Trophoblast cell (in vitro differentiated cells and primary cell): ENCODE measurements around the gene LHX6.

Experiments used
- DNase-seq, 2 donors: peaks; one replicate each; pipeline ENCODE4 v3.0.0-alpha.2; 2016
- H2AFZ ChIP-seq: 2 replicates; pipeline ENCODE4 v1.6.1; 2013; ENCODE audit warnings: low read length, moderate library complexity, mild to moderate bottlenecking; ENCODE audit not compliant: insufficient read depth, poor library complexity
- H2AK5ac ChIP-seq: 2 replicates; pipeline ENCODE4 v1.6.1; 2013; ENCODE audit warnings: mild to moderate bottlenecking, low read length
- H2BK120ac ChIP-seq: 2 replicates; pipeline ENCODE4 v1.6.1; 2013; ENCODE audit warnings: low read length, mild to moderate bottlenecking, moderate library complexity; ENCODE audit not compliant: insufficient read depth, poor library complexity
- H2BK12ac ChIP-seq: 2 replicates; pipeline ENCODE4 v1.6.1; 2013; ENCODE audit warnings: mild to moderate bottlenecking, low read length, moderate library complexity
- H2BK5ac ChIP-seq: 2 replicates; pipeline ENCODE4 v1.6.1; 2013; ENCODE audit warnings: low read length, low read depth, moderate library complexity, mild to moderate bottlenecking; ENCODE audit not compliant: poor library complexity
- H3K14ac ChIP-seq: 2 replicates; pipeline ENCODE4 v1.6.1; 2013; ENCODE audit warnings: mild to moderate bottlenecking, low read length
- H3K18ac ChIP-seq: 2 replicates; pipeline ENCODE4 v1.6.1; 2013; ENCODE audit warnings: mild to moderate bottlenecking, low read length
- H3K23ac ChIP-seq: 2 replicates; pipeline ENCODE4 v1.6.1; 2013; ENCODE audit warnings: low read length
- H3K27ac ChIP-seq: 2 replicates; pipeline ENCODE4 v1.5.1; 2013; ENCODE audit warnings: low read depth, mild to moderate bottlenecking, inconsistent platforms, low read length, moderate library complexity
- H3K27me3 ChIP-seq: 2 replicates; pipeline ENCODE4 v1.6.1; 2013; ENCODE audit warnings: inconsistent platforms, mild to moderate bottlenecking, low read length, moderate library complexity; ENCODE audit not compliant: insufficient read depth
- H3K36me3 ChIP-seq, 2 experiments: 1 replicate in 1 of 2; 2 replicates in 1 of 2; pipeline ENCODE4 v1.6.1; 2013; ENCODE audit warnings: low read length in 2 of 2, mild to moderate bottlenecking in 2 of 2, moderate library complexity in 1 of 2; ENCODE audit not compliant: insufficient read depth in 2 of 2, control insufficient read depth in 1 of 2
- H3K4ac ChIP-seq: 2 replicates; pipeline ENCODE4 v1.6.1; 2013; ENCODE audit warnings: low read depth, mild to moderate bottlenecking, low read length, moderate library complexity
- H3K4me1 ChIP-seq, 2 experiments: 1 replicate in 1 of 2; 2 replicates in 1 of 2; pipeline ENCODE4 v1.6.1; 2013; ENCODE audit warnings: low read length in 2 of 2, mild to moderate bottlenecking in 2 of 2, moderate library complexity in 1 of 2; ENCODE audit not compliant: insufficient read depth in 2 of 2, control insufficient read depth in 1 of 2
- H3K4me2 ChIP-seq: 2 replicates; pipeline ENCODE4 v1.6.1; 2013; ENCODE audit warnings: inconsistent platforms, mild to moderate bottlenecking, low read length, moderate library complexity
- H3K4me3 ChIP-seq: 2 replicates; pipeline ENCODE4 v1.5.1; 2013; ENCODE audit warnings: mild to moderate bottlenecking, low read depth, low read length, inconsistent platforms
- H3K79me1 ChIP-seq: one replicate; pipeline ENCODE4 v1.6.1; 2013; ENCODE audit warnings: low read length
- H3K79me2 ChIP-seq: 2 replicates; pipeline ENCODE4 v1.6.1; 2013; ENCODE audit warnings: low read length, mild to moderate bottlenecking; ENCODE audit not compliant: control insufficient read depth, insufficient read depth, poor library complexity
- H3K9ac ChIP-seq: 2 replicates; pipeline ENCODE4 v1.6.1; 2013; ENCODE audit warnings: mild to moderate bottlenecking, low read length
- H3K9me3 ChIP-seq: 2 replicates; pipeline ENCODE4 v1.6.1; 2013; ENCODE audit warnings: low read depth, mild to moderate bottlenecking, control low read depth, inconsistent platforms, low read length; ENCODE audit not compliant: insufficient read depth
- H4K12ac ChIP-seq: 2 replicates; pipeline ENCODE4 v1.6.1; 2013; ENCODE audit warnings: low read depth, mild to moderate bottlenecking, low read length, moderate library complexity
- H4K8ac ChIP-seq: 2 replicates; pipeline ENCODE4 v1.6.1; 2013; ENCODE audit warnings: low read depth, mild to moderate bottlenecking, low read length, moderate library complexity
- H4K91ac ChIP-seq: one replicate; pipeline ENCODE4 v1.6.1; 2013; ENCODE audit warnings: low read depth, mild to moderate bottlenecking, low read length, moderate library complexity
- WGBS: extraction: QIAGEN DNeasy Blood & Tissue Kit; methylation state at CpG from one replicate; pipeline ENCODE4 v1.1.7; 2013; ENCODE audit warnings: missing lambda C conversion rate; ENCODE audit not compliant: insufficient read length, insufficient coverage; ENCODE audit errors: extremely low coverage; 5-methylcytosine and 5-hydroxymethylcytosine counted together

Gene LHX6

DNA sequence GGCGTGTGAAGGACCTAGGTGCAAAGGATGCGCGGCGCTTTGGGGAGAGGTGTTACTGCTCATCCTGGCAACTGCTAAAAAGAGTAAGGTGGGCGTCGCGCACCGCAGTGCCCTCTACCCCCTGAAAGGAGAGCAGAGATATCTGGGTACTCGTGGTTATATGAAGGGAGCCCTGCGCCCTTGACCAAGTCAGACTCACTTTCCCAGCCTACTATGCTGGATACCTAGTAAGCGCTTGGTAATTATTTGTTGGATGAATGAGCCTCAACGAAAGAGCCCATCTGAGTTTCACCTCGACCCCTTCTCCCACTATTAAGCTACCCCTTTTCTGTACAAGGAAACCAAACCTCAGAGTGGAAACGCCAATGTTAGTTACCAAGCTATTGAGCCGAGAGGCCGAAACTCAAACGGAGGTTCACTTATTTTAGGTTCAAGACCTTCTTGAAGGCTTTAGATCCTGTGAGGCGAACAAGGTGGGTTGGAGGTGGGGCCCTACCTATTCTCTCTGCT, 8.0 kb downstream of the LHX6 start:
- WGBS: no CpG with 5 or more reads among the region's 18 CpGs
- no peak overlapping the region for H3K18ac ChIP-seq
- H3K4me2 ChIP-seq: no peak overlapping the region

DNA sequence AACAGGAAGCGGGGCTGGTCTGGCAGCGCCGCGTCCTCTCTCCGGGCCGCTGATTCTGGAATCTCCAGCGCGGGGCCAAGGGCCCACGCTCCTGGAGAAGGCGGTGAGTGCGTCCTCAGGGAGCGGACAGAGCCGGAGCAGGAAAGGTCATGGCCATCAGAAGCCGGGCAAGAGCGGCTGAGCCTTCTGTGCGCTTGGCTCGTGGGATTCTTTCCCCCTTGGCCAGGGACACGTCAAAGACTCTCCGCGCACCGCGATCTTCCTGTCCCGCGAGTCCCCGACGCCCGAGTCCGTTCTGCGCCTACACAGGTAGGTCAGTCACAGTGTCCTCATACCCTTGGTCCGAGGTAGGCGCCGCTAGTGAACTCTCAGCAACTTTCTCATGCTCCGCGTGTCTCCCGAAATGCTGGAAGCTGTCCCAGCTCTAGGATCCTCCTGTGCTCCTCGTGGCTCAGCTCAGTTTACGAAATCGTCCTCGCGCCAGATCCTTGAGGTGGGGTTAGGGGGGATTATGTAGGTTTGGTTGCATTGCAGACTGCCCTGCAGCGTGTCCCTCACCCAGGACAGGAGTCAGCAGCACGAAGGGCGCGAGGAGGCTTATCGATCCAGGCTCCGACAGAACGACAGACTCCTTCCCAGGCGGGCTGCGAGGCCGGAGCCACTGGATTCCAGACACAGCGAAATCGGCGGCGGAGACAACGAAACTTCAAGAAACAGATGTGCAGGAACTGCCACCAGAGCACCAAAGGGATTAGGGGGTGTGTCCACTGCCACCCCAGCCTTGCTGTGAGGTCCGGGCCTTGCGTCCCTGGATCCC, 8.7 kb downstream of the LHX6 start:
- Histone ChIP-seq H3K9ac (no peak overlapping the region), H3K79me1 (no peaks in the 10 kb centered on the region), H2BK5ac (no peak overlapping the region), H4K8ac (no peak overlapping the region), H2AK5ac (no peak overlapping the region), H3K18ac (no peak overlapping the region), H3K4me1 (peaks cover 2 to 6% of the 10 kb centered on the region in 2 experiments), H3K27ac (no peak overlapping the region), H3K27me3 (peaks cover 93% of the 10 kb centered on the region), H3K23ac (no peak overlapping the region), H4K12ac (no peak overlapping the region), H2AFZ (no peak overlapping the region), H2BK12ac (no peak overlapping the region), H2BK120ac (no peak overlapping the region), H3K4ac (no peak overlapping the region), H3K9me3 (peaks cover 16% of the 10 kb centered on the region), H3K4me3 (no peak overlapping the region), H3K4me2 (peak overlapping the region; percentile 41), H4K91ac (no peak overlapping the region), H3K36me3 (no peaks in the 10 kb centered on the region), H3K14ac (no peak overlapping the region), H3K79me2 (no peaks in the 10 kb centered on the region)
- no CpG with 5 or more reads among the region's 57 CpGs for WGBS
- no peak for DNase-seq

More for the DNA sequence above, 8.0 kb downstream of the LHX6 start:
- H3K27ac ChIP-seq: no peak overlapping the region
- H4K8ac ChIP-seq: no peak overlapping the region
- H3K23ac ChIP-seq: no peak overlapping the region
- no peak overlapping the region for H2AFZ ChIP-seq
- H3K36me3 ChIP-seq: no peaks in the 10 kb centered on the region
- no peak overlapping the region for H2BK120ac ChIP-seq
- no peak overlapping the region for H3K4me3 ChIP-seq
- no peak overlapping the region for H2AK5ac ChIP-seq
- no peak overlapping the region for H2BK12ac ChIP-seq
- no peak overlapping the region for H2BK5ac ChIP-seq
- no peak overlapping the region for H3K4ac ChIP-seq
- no peak overlapping the region for H3K9ac ChIP-seq
- H3K4me1 ChIP-seq: peaks cover 2 to 6% of the 10 kb centered on the region in 2 experiments
- no peaks in the 10 kb centered on the region for H3K79me2 ChIP-seq
- H4K91ac ChIP-seq: no peak overlapping the region
- peaks cover 95% of the 10 kb centered on the region for H3K27me3 ChIP-seq
- no peak overlapping the region for H4K12ac ChIP-seq
- H3K9me3 ChIP-seq: peaks cover 16% of the 10 kb centered on the region
- H3K14ac ChIP-seq: no peak overlapping the region
- no peak for DNase-seq
- no peaks in the 10 kb centered on the region for H3K79me1 ChIP-seq

DNA sequence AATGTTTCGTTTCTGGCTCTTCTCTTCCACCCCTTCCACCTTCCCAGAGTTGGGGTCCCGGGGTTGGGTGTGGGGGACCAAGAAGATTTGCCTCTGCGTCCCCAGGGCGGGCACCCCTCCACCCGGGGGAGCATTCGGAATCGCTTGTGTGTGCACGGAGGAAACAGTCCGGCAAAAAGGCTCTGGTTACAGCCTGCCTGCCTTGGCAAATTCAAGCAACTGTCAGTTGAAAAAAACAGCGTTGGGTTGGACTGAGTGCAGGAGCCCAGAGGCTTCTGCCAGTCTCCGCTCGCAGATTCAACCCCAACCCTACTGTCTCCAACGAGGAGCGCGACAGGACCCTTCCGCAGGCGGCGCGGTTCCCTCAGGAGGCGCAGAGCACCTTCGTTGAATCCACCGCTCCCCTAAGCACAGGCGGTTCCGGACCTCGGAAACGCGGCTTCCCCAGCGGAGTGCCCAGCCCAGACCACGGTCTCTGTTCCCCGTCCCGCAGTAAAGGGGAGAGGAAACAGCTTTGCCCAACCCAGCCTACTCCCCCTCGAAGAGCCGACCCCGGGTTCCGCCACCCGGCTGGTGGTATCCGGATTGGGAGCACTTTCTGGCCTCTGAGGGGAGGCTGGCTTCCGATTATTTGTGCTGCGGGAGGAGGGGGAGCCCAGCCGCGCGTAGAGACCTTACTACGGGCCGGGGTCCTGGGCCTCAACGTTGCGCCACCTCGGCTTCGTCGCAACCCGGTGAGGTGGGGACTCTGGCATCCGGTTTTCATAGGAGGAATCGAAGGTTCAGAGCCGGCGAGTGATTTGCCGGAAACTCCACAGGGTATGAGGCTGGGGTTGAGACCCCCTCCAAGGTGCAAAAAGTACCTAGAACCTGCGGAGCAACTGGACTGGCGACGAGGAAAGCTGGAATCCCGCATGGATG, 9.6 kb downstream of the LHX6 start:
- Histone ChIP-seq H2BK120ac (no peak overlapping the region), H3K23ac (no peak overlapping the region), H3K27me3 (peaks cover 89% of the 10 kb centered on the region), H3K14ac (no peak overlapping the region), H3K18ac (no peak overlapping the region), H3K4me1 (peaks cover 2 to 6% of the 10 kb centered on the region in 2 experiments), H2BK12ac (no peak overlapping the region), H3K9ac (no peak overlapping the region), H2AFZ (no peak overlapping the region), H2AK5ac (no peak overlapping the region), H3K4ac (no peak overlapping the region), H4K91ac (no peak overlapping the region), H4K8ac (no peak overlapping the region), H3K4me2 (peak overlapping the region; percentile 41), H3K27ac (no peak overlapping the region), H3K4me3 (no peak overlapping the region), H4K12ac (peak overlapping the region; percentile 39), H3K79me1 (no peaks in the 10 kb centered on the region), H3K36me3 (no peaks in the 10 kb centered on the region), H3K9me3 (peaks cover 9% of the 10 kb centered on the region), H3K79me2 (no peaks in the 10 kb centered on the region), H2BK5ac (no peak overlapping the region)
- no peak for DNase-seq
- no CpG with 5 or more reads among the region's 59 CpGs for WGBS

DNA sequence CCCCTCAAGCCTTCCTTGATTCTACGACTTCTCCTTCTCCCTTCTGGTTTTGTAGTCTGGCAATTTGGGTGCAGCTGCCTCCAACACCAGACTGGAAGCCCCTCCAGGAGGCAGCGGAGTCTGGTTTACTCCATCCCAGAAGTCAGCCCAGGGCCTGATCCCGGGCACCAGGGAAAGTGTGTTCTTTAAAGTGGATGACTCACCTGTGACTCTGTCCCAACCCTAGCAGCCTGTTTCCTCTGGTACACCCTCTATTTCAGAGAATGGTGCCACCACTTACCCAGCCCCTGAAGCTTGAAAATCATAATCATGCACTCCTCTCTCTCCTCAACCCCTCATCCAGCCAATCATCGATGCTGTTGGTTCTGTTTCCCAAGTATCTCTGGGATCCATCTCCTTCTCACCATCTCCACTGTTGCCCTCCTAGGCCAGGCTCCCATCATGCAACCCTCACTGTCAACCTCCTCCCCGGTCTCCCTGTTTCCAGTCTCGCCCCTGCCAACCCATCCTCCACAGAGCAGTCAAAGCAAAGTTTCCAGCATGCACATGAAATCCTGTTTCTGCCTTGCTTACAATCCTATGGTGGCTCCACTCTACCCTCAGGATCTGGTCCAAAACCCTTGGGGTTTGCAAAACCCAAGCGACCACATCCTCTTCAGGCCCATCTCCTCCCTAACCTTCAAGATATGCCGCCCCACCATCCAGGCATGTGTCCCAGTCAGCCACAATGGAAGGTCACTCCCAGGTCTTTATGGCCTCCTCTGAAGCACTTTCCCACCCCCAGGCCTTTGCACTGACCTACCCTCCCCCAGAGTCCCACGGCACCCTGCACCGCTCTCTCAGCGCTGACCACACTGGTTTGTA, 10.5 kb downstream of the LHX6 start:
- Histone ChIP-seq H3K4me3 (no peak overlapping the region), H2BK120ac (no peak overlapping the region), H3K9me3 (peaks cover 12% of the 10 kb centered on the region), H2AK5ac (no peak overlapping the region), H2BK5ac (no peak overlapping the region), H3K14ac (no peak overlapping the region), H3K9ac (no peak overlapping the region), H3K79me1 (no peaks in the 10 kb centered on the region), H2BK12ac (no peak overlapping the region), H4K91ac (no peak overlapping the region), H3K23ac (peak overlapping the region; percentile 6), H3K79me2 (no peaks in the 10 kb centered on the region), H3K4ac (no peak overlapping the region), H3K36me3 (no peaks in the 10 kb centered on the region), H2AFZ (no peak overlapping the region), H3K27me3 (peaks cover 88% of the 10 kb centered on the region), H4K12ac (no peak overlapping the region), H3K18ac (no peak overlapping the region), H3K4me1 (peaks cover 6 to 10% of the 10 kb centered on the region in 2 experiments), H3K27ac (no peak overlapping the region), H3K4me2 (no peak overlapping the region), H4K8ac (no peak overlapping the region)
- no peak for DNase-seq
- WGBS: no CpG with 5 or more reads among the region's 11 CpGs
